Endothelial cell (in vitro differentiated cells): ENCODE results near the gene ZCWPW1. TPM values are rescaled to one million over a fixed set of nuclear protein-coding genes. Genes with fewer than 3 reads are reported as not detected.

ENCODE experiments used
- DNase-seq: peaks from one replicate; pipeline ENCODE4 v3.0.0; 2021; ENCODE audit warnings: low spot score
- H3K27ac Mint-ChIP-seq: one replicate; pipeline ENCODE4 v1.8.0; 2021; ENCODE audit warnings: mixed read lengths, inconsistent platforms; ENCODE audit not compliant: unreplicated experiment
- H3K27me3 Mint-ChIP-seq: one replicate; pipeline ENCODE4 v1.8.0; 2021; ENCODE audit warnings: mild to moderate bottlenecking, moderate library complexity, mixed read lengths, inconsistent platforms; ENCODE audit not compliant: unreplicated experiment
- H3K36me3 Mint-ChIP-seq: one replicate; pipeline ENCODE4 v1.8.0; 2021; ENCODE audit warnings: mild to moderate bottlenecking, low read depth, mixed read lengths, inconsistent platforms; ENCODE audit not compliant: unreplicated experiment
- H3K4me1 Mint-ChIP-seq: one replicate; pipeline ENCODE4 v1.8.0; 2021; ENCODE audit warnings: mild to moderate bottlenecking, mixed read lengths, inconsistent platforms; ENCODE audit not compliant: unreplicated experiment
- H3K4me3 Mint-ChIP-seq: one replicate; pipeline ENCODE4 v1.8.0; 2021; ENCODE audit warnings: mild to moderate bottlenecking, mixed read lengths, inconsistent platforms; ENCODE audit not compliant: unreplicated experiment
- H3K9me3 Mint-ChIP-seq: one replicate; pipeline ENCODE4 v1.8.0; 2021; ENCODE audit warnings: mixed read lengths, inconsistent platforms; ENCODE audit not compliant: unreplicated experiment
- CTCF ChIP-seq: fragments of 200-600 bp; sonication (generic); IDR thresholded peaks from one replicate; pipeline ENCODE4 v1.5.0; 2021; ENCODE audit warnings: antibody characterized with exemption; ENCODE audit not compliant: unreplicated experiment
- total RNA-seq: library from RNA; stranded (reverse); fragmentation: NEBNext Ultra II Directional; extraction: Animal tissue kit (Norgen Biotek cat#: 25700); gene quantifications from one replicate; pipeline ENCODE4 v1.2.1, GENCODE V29; 2021; ENCODE audit not compliant: unreplicated experiment

ZCWPW1 gene
- total RNA-seq, 1 donor from 2014 or later: 2.2 TPM

- TF ChIP-seq CTCF: no peak
- H3K27ac Mint-ChIP-seq: peak overlapping the region; percentile 70
- H3K27me3 Mint-ChIP-seq: peaks cover 11% of the 10 kb centered on the region
- DNase-seq: no peak
- peaks cover 20% of the 10 kb centered on the region for H3K36me3 Mint-ChIP-seq
- H3K4me3 Mint-ChIP-seq: no peak overlapping the region
- H3K4me1 Mint-ChIP-seq: peaks cover 30% of the 10 kb centered on the region
- H3K9me3 Mint-ChIP-seq: no peaks in the 10 kb centered on the region
Observed at GRCh38 chr7:100438172-100438571, 9.7 kb upstream of the ZCWPW1 start.

GRCh38 chr7:100437150-100438100 lies 8.9 kb upstream of the ZCWPW1 start:
- H3K27me3 Mint-ChIP-seq: peaks cover 11% of the 10 kb centered on the region
- peak overlapping the region; percentile 73 for H3K4me3 Mint-ChIP-seq
- peaks cover 33% of the 10 kb centered on the region for H3K4me1 Mint-ChIP-seq
- H3K27ac Mint-ChIP-seq: peak overlapping the region; percentile 30
- no peak for DNase-seq
- H3K36me3 Mint-ChIP-seq: peaks cover 28% of the 10 kb centered on the region
- no peak for TF ChIP-seq CTCF
- H3K9me3 Mint-ChIP-seq: no peaks in the 10 kb centered on the region

- Mint-ChIP-seq H3K4me3 (peak overlapping the region; percentile 95), H3K27ac (peak overlapping the region; percentile 63), H3K9me3 (no peaks in the 10 kb centered on the region), H3K27me3 (peaks cover 13% of the 10 kb centered on the region), H3K36me3 (peaks cover 30% of the 10 kb centered on the region), H3K4me1 (peaks cover 46% of the 10 kb centered on the region)
- no peak for TF ChIP-seq CTCF
- peak; percentile 32 for DNase-seq
Observed at GRCh38 chr7:100435401-100436304, 7.2 kb upstream of the ZCWPW1 start.

- H3K4me3 Mint-ChIP-seq: peak overlapping the region; percentile 94
- H3K9me3 Mint-ChIP-seq: no peaks in the 10 kb centered on the region
- H3K27me3 Mint-ChIP-seq: peaks cover 15% of the 10 kb centered on the region
- TF ChIP-seq CTCF: no peak
- peak overlapping the region; percentile 63 for H3K27ac Mint-ChIP-seq
- H3K36me3 Mint-ChIP-seq: peaks cover 33% of the 10 kb centered on the region
- peaks cover 50% of the 10 kb centered on the region for H3K4me1 Mint-ChIP-seq
- DNase-seq: no peak
Observed at GRCh38 chr7:100434297-100435144, 6.0 kb upstream of the ZCWPW1 start.
